Esophagus mucosa (tissue), 1 donor: ENCODE measurements around the gene RAB15. TPM values are rescaled to one million over a fixed set of nuclear protein-coding genes. Genes with fewer than 3 reads are reported as not detected.
A peak's percentile ranks its signal among the peaks of the same experiment; 100 is the strongest.

Source experiments
- ATAC-seq: fragments of 200-7000 bp; cut with Tn5 transposase; one replicate; pipeline ENCODE4 v1.9.1; 2020
- total RNA-seq: library from RNA; stranded (reverse); gene quantifications from one replicate; pipeline ENCODE4 v1.2.4, GENCODE V29; 2023
- donor health status: DM: yes; HTN: yes; CAD: no.

The RAB15 gene
- total RNA-seq, 1 donor from 2014 or later = 1.8 TPM

DNA sequence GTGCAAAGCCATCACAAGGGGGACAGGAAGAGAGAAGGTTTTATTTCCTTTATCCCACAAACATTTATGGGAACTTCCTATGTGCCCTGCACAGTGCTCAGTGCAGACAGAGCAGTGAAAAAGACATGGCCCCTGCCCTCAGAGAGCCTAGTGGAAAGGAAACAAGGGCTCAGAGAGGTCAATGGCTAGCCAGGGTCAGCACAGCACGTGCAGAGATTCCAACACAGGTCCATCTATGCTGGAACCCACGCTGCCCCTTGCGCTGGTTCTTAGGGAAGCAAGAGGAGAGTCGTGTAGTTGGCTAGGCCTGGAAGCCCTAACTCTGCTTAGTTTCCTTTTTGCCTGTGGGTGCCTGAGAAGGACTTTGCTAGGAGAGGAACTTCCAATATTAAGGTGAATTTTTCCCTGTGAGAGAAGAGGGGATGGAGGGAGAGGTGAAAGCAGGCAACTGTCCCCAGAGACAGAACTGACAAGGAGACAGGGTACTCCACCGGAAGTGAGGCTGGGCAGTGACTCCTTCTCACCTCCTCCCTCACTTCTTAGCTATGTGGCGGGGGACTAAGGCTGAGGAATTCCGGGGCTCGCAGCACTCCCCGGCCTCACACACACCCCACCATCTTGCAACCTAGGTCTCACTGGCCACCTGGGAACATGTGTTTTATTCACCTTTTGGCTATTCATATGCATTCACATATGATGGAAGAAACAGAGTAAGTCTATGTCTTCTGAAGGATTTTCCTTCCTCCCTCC, 17.5 kb downstream of the RAB15 start:
- ATAC-seq = no peak

DNA sequence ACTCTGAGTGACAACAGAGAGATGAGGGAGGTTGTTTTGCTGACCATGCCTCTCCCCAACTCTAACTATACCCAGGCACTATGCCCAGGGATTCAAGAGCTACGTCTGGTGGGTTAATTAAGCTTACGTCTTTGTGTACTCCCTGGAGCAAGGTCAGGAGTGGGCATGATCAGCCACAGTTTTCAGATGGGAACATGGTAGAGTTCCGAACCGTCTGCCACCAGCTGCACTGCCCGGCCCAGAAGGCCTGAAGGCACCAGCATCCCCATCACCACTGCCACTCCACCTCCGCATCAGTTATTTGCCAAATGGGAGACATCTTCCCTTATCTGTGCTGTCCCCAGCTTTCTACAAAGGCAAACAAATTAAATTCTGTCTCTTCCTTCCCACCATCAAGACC, 18.5 kb downstream of the RAB15 start:
- ATAC-seq = no peak

DNA sequence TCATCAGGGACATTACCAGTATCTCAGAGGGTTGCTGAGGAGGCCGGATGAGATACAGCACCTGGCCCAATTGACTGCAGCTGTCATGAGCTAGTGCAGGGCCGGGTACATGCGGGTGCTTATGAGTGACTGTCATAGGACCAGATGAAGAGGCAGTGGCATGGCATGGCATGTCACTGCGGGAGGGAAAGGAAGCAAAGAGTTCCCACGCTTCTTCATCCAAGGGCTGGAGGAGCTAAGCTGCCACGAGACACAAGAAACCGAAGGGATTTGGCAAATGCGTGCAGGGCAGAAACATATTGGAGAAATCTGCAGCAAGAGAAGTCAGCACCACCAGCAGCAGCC, 18.9 kb downstream of the RAB15 start:
- ATAC-seq = no peak

GRCh38 chr14:64952598-64953309, 19.4 kb downstream of the RAB15 start:
- ATAC-seq = no peak

DNA sequence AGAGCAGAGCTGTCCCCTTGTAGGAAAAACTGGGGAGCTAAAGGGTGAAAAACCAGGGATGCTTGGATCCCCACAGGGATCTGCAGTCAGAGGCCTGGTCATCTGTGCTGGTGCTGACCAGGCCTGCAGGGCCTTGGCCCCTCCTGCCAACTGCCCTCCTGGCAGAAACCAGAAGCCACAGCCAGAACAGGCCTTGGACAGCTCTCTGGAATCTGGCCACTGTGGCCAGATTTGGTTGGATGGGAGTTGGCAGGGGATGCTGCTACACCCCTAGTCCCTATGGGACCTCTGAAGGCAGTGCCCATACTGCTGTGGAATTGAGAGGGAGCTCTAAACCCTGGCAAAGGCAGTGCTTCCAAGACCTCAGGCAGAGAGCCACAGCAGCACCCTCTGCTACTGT, 20.4 kb downstream of the RAB15 start:
- no peak for ATAC-seq

DNA sequence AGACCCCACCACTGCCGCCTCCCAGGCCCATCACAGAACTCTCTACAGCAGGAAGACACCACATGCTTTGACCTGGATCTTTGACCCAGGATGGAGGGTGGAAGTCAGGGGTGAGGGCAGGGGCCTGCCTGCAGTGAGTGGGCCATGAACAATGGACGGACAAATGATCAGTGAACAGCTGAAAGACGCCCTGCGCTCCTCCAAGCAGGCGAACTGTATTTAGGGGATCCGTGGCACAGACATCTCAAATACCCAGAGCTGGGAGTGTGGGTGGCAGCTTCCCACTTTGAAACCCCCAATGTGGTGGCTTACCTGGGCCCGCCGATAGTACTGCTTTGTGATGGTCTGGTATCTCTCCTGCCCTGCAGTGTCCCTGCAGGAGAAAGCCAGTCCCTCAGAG, 20.8 kb downstream of the RAB15 start:
- ATAC-seq = no peak

GRCh38 chr14:64950889-64951288, 21.2 kb downstream of the RAB15 start:
- ATAC-seq = no peak

- ATAC-seq = no peak
Observed at GRCh38 chr14:64948612-64949210, 23.4 kb downstream of the RAB15 start.

GRCh38 chr14:64947710-64948611, 24.2 kb downstream of the RAB15 start:
- no peak for ATAC-seq

DNA sequence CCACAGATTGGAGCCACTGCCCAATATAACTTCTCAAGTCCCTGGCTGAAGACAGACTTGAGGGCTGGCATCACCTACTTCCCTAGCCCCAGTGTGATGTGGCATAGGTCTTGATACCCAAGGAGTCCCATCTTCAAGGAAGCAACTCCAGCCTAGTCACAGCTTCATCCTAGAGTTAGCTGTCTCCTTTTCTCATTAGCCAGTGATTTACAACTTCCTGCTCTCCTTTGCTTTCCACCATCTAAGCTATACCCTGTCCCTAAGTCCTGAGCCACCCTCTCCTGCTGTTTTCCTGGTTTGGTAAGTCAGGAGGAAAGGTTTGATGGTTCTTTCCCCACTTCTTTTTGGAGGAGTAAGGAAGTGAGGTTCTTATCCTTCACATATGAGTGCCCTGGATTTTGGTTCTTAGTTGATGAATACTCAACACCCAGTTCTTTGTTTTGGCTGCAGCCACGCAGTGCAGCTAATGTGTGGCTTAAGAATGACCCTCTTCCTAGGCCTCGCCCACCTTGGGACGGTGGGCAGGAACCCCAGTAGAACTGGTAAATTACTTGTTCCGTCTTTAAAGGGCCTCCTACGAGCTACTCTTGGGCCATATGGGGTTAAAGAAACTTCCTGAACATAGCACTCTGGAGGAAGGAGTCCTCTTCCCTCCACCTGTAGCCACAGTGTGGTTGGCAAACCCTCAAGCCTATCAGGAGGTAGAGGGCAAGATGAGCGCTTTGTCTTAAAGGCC, 25.7 kb downstream of the RAB15 start:
- no peak for ATAC-seq

- no peak for ATAC-seq
Observed at GRCh38 chr14:64945431-64946178, 26.5 kb downstream of the RAB15 start.

GRCh38 chr14:64944861-64945260, 27.3 kb downstream of the RAB15 start:
- no peak for ATAC-seq

DNA sequence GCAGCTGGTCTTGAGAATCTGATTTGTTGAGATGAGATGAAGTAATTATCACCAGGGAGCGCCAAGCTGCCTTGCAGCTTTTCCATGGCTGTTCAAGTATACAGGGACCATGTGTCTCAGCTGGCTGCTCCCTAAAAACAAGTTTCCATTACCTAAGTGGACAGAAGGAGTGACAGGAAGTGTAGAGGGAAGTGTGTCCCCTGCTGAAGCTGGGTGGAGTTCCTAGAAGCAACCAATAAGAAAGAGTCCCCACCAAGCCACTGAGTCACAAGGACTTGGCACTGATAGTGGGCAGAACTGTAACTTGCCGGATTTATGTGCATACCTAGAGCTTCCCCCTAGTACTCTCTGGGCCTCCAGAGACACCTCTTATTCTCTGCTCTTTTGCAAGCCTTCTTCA, 28.1 kb downstream of the RAB15 start:
- peak; percentile 21 for ATAC-seq

DNA sequence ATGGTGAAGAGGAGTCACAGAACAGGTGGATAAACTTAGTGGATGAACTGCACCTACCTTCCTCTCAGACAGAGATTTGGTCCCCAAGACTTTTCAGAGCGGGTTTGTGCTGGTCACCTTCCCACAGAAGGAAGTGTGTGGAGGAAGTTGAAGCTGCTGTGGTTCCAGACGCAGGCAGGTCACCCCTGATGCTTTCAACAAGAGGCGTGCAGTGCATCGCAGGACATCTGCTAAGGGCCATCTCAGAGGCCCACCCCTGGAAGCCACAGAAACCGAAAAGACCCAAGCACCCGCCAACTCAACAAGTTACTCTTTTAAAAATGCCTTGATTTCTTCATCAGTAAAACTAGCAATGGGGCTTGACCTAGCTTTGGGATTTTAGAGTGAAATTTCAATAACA, 28.6 kb downstream of the RAB15 start:
- no peak for ATAC-seq

GRCh38 chr14:64942531-64943111, 29.5 kb downstream of the RAB15 start, which contains the start of gene GPX2:
TSS of gene GPX2 (minus strand) at chr14:64942745. CDS start at chr14:64942726, 19 bp downstream.
- peak; percentile 92 for ATAC-seq

GRCh38 chr14:64940336-64940910, 31.7 kb downstream of the RAB15 start:
- ATAC-seq = no peak

- ATAC-seq = no peak
Observed at GRCh38 chr14:64939817-64940190, 32.3 kb downstream of the RAB15 start.

- no peak for ATAC-seq
Observed at GRCh38 chr14:64938972-64939816, 32.9 kb downstream of the RAB15 start.

GRCh38 chr14:64937821-64938193, 34.3 kb downstream of the RAB15 start:
- no peak for ATAC-seq
